ENCODE data around the gene TRMO. TPM values are rescaled to one million over a fixed set of nuclear protein-coding genes. Genes with fewer than 3 reads are reported as not detected.

TRMO gene
- total and polyA plus RNA-seq, 2 experiments from 2014 or later, result 5.0 to 6.4 TPM

DNA sequence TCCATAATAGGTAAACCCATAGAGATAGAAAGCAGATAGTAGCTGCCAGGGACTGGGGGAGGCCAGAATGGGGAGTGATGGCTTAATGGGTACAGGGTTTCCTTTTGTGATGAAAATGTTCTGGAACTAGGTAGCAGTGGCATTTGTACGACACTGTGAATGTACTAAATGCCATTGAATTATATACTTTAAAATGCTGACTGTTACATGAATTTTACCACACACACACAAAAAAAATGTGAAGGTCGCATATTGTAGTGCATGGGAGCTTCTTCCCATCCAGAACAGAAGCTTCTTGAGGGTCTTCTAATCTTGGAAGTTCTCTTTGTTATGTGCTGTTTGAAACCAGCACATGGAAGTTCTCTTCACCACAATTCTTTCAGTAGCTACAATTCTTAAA, 40.9 kb upstream of the TRMO start (continued):
- TF ChIP-seq, protein P1, sequence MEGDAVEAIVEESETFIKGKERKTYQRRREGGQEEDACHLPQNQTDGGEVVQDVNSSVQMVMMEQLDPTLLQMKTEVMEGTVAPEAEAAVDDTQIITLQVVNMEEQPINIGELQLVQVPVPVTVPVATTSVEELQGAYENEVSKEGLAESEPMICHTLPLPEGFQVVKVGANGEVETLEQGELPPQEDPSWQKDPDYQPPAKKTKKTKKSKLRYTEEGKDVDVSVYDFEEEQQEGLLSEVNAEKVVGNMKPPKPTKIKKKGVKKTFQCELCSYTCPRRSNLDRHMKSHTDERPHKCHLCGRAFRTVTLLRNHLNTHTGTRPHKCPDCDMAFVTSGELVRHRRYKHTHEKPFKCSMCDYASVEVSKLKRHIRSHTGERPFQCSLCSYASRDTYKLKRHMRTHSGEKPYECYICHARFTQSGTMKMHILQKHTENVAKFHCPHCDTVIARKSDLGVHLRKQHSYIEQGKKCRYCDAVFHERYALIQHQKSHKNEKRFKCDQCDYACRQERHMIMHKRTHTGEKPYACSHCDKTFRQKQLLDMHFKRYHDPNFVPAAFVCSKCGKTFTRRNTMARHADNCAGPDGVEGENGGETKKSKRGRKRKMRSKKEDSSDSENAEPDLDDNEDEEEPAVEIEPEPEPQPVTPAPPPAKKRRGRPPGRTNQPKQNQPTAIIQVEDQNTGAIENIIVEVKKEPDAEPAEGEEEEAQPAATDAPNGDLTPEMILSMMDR (conservative IDR thresholded peaks at IDR 0.05; ENCODE audit: low read depth in 2 of 2), result no peak
- TF ChIP-seq JUNB (IDR thresholded peaks at IDR 0.05; ENCODE audit: unreplicated experiment), result no peak
- TF ChIP-seq ZNF331 (CRISPR knock-in tag; IDR thresholded peaks at IDR 0.05; ENCODE audit: low read depth), result no peak
- TF ChIP-seq, protein P2, sequence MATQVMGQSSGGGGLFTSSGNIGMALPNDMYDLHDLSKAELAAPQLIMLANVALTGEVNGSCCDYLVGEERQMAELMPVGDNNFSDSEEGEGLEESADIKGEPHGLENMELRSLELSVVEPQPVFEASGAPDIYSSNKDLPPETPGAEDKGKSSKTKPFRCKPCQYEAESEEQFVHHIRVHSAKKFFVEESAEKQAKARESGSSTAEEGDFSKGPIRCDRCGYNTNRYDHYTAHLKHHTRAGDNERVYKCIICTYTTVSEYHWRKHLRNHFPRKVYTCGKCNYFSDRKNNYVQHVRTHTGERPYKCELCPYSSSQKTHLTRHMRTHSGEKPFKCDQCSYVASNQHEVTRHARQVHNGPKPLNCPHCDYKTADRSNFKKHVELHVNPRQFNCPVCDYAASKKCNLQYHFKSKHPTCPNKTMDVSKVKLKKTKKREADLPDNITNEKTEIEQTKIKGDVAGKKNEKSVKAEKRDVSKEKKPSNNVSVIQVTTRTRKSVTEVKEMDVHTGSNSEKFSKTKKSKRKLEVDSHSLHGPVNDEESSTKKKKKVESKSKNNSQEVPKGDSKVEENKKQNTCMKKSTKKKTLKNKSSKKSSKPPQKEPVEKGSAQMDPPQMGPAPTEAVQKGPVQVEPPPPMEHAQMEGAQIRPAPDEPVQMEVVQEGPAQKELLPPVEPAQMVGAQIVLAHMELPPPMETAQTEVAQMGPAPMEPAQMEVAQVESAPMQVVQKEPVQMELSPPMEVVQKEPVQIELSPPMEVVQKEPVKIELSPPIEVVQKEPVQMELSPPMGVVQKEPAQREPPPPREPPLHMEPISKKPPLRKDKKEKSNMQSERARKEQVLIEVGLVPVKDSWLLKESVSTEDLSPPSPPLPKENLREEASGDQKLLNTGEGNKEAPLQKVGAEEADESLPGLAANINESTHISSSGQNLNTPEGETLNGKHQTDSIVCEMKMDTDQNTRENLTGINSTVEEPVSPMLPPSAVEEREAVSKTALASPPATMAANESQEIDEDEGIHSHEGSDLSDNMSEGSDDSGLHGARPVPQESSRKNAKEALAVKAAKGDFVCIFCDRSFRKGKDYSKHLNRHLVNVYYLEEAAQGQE (IDR thresholded peaks at IDR 0.05; ENCODE audit: unreplicated experiment), result no peak

DNA sequence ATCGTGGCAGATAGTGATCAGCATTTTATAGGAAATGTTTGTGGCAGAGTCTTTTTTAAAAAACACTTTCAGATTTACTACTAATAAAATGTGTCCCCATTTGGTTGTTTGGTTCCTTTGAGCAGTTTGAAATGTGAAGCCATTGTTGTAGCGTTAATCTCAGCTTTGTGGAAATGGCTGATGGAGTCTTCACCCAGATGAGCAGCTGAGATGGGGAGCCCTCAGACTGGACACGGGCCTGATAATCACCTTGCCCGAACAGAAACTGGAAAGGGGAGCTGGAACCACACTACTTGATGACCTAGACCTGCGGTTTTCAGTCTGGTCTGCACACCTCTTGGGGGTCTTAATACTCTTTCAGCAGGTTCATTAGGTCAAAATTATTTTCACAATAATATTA, 40.3 kb upstream of the TRMO start:
- Mint-ChIP-seq H3K36me3 (ENCODE audit: low read depth) (no peaks in the 10 kb centered on the region), H3K4me1 (peaks cover 5% of the 10 kb centered on the region; the same call in 1 of the 3 replicates), H3K4me3 (no peak overlapping the region), H3K27me3 (ENCODE audit: insufficient read depth, low read depth, poor library complexity) (peaks cover 4% of the 10 kb centered on the region), H3K27ac (no peak overlapping the region), H3K9me3 (no peaks in the 10 kb centered on the region)
- DNase-seq (ENCODE audit: low spot score) (no peak), ATAC-seq (no peak)
- Histone ChIP-seq H4K20me1 (replicated peaks; ENCODE audit: insufficient read depth) (no peaks in the 10 kb centered on the region), H3K36me3 (ENCODE audit: insufficient read depth) (no peaks in the 10 kb centered on the region), H3K27ac (ENCODE audit: low read depth) (no peak overlapping the region), H3K79me2 (replicated peaks; ENCODE audit: insufficient read depth) (no peaks in the 10 kb centered on the region), H3K27me3 (ENCODE audit: insufficient read depth) (peaks cover 4% of the 10 kb centered on the region; the same call in 1 of the 2 replicates), H3F3A (replicated peaks; ENCODE audit: low read depth) (no peaks in the 10 kb centered on the region), H2AFZ (no peak overlapping the region), H3K4me2 (no peak overlapping the region), H3K9me2 (ENCODE audit: insufficient read depth) (no peaks in the 10 kb centered on the region), H3K4me1 (ENCODE audit: insufficient read depth) (no peaks in the 10 kb centered on the region), H3K4me3 (no peak overlapping the region)
- TF ChIP-seq, protein P2 (IDR thresholded peaks at IDR 0.05; ENCODE audit: unreplicated experiment), result no peak
- TF ChIP-seq POLR2AphosphoS5 (IDR thresholded peaks at IDR 0.05; ENCODE audit: low read depth) (no peak), EZH2 (IDR thresholded peaks at IDR 0.05; ENCODE audit: low read depth, unreplicated experiment) (no peak), JUNB (IDR thresholded peaks at IDR 0.05; ENCODE audit: unreplicated experiment) (no peak)
- TF ChIP-seq, protein P3, sequence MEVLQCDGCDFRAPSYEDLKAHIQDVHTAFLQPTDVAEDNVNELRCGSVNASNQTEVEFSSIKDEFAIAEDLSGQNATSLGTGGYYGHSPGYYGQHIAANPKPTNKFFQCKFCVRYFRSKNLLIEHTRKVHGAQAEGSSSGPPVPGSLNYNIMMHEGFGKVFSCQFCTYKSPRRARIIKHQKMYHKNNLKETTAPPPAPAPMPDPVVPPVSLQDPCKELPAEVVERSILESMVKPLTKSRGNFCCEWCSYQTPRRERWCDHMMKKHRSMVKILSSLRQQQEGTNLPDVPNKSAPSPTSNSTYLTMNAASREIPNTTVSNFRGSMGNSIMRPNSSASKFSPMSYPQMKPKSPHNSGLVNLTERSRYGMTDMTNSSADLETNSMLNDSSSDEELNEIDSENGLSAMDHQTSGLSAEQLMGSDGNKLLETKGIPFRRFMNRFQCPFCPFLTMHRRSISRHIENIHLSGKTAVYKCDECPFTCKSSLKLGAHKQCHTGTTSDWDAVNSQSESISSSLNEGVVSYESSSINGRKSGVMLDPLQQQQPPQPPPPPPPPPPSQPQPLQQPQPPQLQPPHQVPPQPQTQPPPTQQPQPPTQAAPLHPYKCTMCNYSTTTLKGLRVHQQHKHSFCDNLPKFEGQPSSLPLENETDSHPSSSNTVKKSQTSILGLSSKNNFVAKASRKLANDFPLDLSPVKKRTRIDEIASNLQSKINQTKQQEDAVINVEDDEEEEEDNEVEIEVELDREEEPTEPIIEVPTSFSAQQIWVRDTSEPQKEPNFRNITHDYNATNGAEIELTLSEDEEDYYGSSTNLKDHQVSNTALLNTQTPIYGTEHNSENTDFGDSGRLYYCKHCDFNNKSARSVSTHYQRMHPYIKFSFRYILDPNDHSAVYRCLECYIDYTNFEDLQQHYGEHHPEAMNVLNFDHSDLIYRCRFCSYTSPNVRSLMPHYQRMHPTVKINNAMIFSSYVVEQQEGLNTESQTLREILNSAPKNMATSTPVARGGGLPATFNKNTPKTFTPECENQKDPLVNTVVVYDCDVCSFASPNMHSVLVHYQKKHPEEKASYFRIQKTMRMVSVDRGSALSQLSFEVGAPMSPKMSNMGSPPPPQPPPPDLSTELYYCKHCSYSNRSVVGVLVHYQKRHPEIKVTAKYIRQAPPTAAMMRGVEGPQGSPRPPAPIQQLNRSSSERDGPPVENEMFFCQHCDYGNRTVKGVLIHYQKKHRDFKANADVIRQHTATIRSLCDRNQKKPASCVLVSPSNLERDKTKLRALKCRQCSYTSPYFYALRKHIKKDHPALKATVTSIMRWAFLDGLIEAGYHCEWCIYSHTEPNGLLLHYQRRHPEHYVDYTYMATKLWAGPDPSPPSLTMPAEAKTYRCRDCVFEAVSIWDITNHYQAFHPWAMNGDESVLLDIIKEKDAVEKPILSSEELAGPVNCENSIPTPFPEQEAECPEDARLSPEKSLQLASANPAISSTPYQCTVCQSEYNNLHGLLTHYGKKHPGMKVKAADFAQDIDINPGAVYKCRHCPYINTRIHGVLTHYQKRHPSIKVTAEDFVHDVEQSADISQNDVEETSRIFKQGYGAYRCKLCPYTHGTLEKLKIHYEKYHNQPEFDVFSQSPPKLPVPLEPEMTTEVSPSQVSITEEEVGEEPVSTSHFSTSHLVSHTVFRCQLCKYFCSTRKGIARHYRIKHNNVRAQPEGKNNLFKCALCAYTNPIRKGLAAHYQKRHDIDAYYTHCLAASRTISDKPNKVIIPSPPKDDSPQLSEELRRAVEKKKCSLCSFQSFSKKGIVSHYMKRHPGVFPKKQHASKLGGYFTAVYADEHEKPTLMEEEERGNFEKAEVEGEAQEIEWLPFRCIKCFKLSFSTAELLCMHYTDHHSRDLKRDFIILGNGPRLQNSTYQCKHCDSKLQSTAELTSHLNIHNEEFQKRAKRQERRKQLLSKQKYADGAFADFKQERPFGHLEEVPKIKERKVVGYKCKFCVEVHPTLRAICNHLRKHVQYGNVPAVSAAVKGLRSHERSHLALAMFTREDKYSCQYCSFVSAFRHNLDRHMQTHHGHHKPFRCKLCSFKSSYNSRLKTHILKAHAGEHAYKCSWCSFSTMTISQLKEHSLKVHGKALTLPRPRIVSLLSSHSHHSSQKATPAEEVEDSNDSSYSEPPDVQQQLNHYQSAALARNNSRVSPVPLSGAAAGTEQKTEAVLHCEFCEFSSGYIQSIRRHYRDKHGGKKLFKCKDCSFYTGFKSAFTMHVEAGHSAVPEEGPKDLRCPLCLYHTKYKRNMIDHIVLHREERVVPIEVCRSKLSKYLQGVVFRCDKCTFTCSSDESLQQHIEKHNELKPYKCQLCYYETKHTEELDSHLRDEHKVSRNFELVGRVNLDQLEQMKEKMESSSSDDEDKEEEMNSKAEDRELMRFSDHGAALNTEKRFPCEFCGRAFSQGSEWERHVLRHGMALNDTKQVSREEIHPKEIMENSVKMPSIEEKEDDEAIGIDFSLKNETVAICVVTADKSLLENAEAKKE (CRISPR knock-in tag; IDR thresholded peaks at IDR 0.05), result no peak

Data from GM23338 (cell line).